ENCODE results near the gene KIAA1671.

Gene KIAA1671

DNA sequence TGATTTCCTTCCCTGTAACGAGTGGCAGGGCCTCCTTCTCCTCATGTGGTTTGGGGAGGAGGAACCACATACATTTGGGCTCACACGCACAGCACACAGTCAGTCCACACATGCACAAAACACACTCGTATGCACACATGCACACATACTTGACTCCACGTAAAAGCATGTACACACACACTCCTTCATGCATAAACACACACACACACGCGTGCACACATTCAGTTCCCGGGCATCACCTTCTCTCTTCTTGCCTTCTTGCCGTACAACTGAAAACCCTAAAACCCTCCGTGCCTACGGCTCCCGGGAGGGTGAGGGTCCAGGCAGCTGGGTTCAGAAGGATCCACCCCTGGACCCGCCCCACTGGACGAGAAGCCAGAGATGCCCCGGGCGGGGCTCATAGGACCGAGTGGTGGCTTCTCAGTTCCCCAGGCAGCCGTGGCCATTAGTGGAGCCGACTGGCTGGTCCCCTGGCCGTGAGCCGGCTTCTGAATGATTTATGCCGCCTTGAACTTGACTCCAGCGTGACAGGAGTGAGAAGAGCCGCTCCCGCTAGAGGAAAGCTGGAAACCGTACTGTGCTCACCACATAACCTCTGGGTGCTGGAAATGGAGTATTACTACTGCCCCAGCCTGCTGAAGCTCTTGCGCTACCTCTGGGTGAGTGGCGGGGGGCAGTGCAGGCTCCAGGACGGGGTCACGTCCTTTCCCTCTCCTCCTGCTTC, 117.4 kb downstream of the KIAA1671 start:
- peak; percentile 50 for DNase-seq

GRCh38 chr22:25070956-25071355, 118.4 kb downstream of the KIAA1671 start:
- DNase-seq, result no peak

DNA sequence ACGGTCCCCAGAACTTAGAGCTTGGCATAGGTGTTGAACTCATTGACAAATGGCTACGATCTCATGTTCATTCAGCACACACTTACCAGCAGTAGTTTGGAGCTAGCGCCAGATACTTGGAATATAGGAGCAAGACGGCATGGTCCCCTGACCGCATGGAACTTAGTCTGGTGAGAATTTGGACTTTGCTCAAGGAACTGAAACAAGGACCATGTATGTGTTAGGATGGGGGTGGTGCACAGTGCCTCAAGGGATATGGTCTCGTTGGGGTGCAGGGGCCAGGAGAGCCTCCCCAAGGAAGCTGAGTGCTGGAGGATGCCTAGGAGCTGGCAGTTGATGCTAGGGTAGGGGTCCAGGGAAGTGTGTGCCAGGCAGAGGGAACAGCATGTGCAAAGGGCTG, 119.2 kb downstream of the KIAA1671 start:
- no peak for DNase-seq

- DNase-seq, result no peak
Measured at GRCh38 chr22:25072406-25072805, 119.9 kb downstream of the KIAA1671 start.

DNA sequence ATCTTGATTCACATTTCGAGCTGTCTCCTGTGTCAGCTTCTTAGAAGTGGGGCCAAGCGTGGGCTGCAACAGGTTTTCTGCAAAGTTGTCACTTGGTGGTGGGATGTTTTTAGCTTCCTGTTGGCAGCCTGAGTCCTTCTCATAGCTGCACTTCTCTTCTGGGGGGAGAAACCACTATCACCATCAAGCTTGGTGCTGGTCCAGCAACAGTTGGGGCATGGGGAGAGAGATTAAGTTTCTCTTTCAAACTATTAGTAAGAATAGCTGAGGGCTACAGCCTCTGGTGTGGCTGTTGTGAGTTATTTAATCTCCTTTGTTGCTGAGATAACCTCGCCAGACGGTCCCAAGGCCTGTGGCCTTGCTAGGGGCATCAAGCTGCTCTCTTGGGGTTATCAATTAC, 123.8 kb downstream of the KIAA1671 start:
- DNase-seq, result no peak

GRCh38 chr22:25077056-25077455, 124.5 kb downstream of the KIAA1671 start:
- no peak for DNase-seq

- DNase-seq, result no peak
Measured at GRCh38 chr22:25077964-25078363, 125.4 kb downstream of the KIAA1671 start.

GRCh38 chr22:25078591-25078990, 126.1 kb downstream of the KIAA1671 start:
- DNase-seq, result peak; percentile 70

DNA sequence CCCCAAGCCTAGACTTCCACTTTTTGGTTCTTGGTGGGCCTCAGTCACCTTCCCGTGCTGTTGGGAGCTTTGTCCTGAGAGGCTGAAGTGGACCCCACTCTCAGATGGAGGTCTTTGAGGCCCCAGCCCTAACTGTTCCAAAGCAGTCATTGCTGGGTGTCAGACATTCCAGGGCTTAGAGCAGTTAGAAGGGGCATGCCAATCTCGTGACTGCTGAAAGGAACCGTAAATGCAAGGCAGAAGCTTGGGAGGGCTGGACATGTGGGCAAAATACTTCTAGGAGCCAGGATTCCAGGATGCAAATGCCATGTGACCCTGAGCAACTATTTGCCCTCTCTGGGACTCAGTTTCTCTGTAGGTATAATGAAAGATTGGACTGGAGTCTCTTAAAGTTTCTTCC, 128.3 kb downstream of the KIAA1671 start:
- no peak for DNase-seq

- DNase-seq, result no peak
Measured at GRCh38 chr22:25081409-25081824, 128.9 kb downstream of the KIAA1671 start.

DNA sequence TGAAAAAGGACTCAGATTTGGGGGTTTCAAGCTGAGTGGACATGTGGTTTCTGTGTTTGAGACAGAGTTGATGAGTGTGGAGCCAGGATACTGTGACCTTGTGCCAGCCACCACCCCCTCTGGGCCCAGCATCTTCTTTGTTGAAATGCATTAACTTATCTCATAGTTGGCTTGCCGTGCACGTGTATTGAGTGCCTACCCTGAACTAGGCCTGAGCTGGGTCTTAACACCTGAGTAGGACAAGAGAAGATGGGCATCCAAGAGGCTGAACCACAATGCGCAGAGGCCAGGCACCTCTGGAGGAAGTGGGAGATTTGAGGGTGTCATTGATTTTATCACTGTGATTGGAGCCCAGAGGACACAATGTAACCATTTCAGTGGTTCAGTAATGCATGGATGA, 129.6 kb downstream of the KIAA1671 start:
- no peak for DNase-seq

GRCh38 chr22:25083056-25083806, 130.7 kb downstream of the KIAA1671 start:
- no peak for DNase-seq

DNA sequence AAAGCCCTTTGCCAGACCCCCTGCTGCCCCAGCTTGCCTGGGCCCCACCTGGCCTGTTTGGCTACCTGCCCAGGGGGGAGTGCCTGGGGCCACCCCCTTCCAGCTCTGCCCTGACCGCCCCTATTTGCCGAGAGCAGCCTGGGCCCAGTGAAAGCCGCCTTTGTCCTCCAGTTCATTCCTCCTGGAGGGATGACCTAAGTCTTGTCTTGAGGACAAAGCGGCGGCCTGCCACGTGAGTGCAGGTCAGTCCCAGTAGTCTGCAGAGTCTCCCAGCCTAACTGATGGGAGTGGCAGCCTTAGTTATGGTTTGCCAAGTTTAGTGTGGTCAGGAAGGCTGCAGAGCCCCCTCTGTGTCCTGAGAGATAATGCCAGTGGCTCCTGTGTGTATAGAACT, 131.3 kb downstream of the KIAA1671 start:
- DNase-seq, result no peak

GRCh38 chr22:25084405-25085107, 132.0 kb downstream of the KIAA1671 start:
- no peak for DNase-seq

DNA sequence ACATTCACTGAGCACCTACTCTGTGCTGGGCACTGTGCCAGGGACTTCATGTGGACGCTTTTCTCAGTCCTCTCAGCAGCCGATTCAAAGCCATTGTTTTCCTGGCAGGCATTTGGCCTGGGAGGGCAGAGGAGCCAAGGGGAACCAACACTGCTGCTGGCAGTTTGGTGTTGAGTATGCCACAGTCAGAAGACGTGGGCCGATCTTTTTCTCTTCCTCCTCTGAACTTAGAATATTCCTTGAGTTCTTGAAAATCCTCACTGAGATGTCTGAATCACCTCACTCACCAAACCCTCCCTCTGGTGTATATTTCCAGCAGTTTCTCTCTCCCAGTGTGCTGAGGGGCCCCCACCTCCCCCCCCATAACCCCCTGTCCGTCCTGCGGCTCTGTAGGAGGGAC, 132.6 kb downstream of the KIAA1671 start:
- DNase-seq, result no peak

DNA sequence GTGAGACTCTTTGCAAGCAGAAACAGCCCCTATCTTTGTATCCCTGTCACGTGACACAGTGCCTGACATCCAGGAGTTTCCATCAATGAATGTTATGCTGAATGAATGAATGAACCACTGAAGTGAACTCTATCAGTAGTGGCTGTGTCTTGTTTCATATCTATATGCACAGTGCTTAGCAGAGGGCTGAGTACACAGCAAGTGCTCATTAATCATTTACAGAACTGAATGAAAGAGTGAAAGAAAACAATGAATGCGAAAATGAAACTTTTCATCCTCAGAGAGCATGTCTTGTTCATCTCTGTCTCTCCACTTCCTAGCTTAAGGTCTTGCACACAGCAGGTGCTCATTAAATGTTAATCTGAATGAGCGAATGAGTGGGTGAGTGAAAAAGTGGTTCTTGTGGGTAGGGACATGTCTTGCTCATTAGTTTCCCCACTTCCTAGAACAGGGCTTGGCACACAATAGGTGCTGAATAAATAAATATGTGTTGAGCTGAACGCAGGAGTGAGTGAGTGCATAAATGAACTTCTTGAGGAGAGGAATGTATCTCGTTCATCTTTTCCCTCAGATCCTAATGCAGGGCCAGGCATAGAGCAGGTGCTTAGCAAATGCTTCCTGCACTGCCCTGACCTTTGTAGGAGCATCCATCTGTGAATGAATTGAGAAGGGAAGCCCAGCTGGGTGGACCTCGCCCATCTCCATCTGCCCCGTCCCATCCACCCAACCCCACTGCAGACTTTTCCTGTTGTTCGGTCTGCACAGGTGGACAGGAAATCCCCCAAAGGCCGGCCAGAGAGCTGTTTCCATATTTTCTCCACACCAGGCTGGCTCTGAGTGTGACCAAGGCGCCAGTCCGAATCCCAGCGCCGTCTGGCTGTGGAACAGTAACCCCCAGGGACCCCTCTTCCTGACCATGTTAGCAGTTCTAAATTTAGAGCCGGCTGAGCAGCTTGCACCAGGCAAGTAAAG, 133.7 kb downstream of the KIAA1671 start:
- peak; percentile 82 for DNase-seq

DNA sequence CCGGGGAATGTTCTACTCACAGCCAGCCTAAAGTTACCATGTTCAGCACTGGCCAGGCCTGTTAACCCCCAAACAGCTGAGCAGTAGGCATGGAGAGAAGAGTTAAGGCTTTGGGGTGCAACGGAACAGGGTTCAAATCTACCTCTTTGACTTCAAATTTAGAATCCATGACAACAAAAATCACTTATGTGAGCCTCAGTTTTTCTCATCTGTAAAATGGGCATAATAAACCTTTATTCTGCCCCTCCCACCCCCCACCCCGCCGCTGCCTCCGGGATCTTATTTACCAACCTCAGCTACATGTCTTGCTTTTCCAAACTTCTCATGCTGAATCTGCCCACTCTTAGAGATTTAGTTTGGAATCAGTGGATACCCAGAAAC, 134.4 kb downstream of the KIAA1671 start:
- no peak for DNase-seq

GRCh38 chr22:25090225-25090890, 137.8 kb downstream of the KIAA1671 start:
- no peak for DNase-seq

- no peak for DNase-seq
Measured at GRCh38 chr22:25091458-25091857, 138.9 kb downstream of the KIAA1671 start.

GRCh38 chr22:25092119-25092518, 139.6 kb downstream of the KIAA1671 start:
- DNase-seq, result no peak

DNA sequence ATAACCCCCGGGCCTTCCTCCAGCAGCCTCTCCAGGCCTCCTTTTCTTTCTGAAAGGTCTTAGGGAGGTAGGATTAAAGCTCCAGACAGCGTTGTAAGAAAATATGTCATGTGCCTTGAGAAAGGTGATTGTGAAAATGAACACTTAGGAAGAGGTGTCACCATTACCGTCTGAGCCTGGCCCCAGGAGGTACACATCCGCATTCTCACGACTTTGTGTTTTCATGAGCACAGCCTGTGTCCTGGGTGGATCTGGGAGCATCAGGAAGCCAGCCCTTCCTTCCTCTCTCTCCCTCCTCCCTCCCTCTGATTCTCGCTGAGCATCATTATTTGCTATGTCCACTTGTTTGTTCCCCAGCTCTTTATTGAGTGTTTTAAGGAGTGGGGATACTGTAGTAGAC, 142.1 kb downstream of the KIAA1671 start:
- DNase-seq, result no peak

GRCh38 chr22:25095869-25096268, 143.4 kb downstream of the KIAA1671 start:
- no peak for DNase-seq

Data from right hindlimb (tissue), 1 donor.